ENCODE measurements around the gene NBDY.

NBDY gene

GRCh38 chrX:56795309-56795868, 66.3 kb downstream of the NBDY start:
- TF ChIP-seq POLR2AphosphoS5 (IDR thresholded peaks at IDR 0.05; ENCODE audit: low read depth, low read length) (no peak), SIN3A (IDR thresholded peaks at IDR 0.05; ENCODE audit: borderline replicate concordance, insufficient read depth, low read length) (no peak), FOXP2 (optimal IDR thresholded peaks at IDR 0.05; ENCODE audit: borderline replicate concordance, extremely low read depth, extremely low read length, insufficient read depth) (no peak), TAF1 (IDR thresholded peaks at IDR 0.05; ENCODE audit: borderline replicate concordance, insufficient read depth, low read length) (no peak), REST (IDR thresholded peaks at IDR 0.05; ENCODE audit: insufficient read depth in 1 of 2, low read depth in 2 of 2, low read length in 2 of 2) (no peak)

GRCh38 chrX:56796641-56797395, 67.8 kb downstream of the NBDY start:
- TF ChIP-seq SIN3A (IDR thresholded peaks at IDR 0.05; ENCODE audit: borderline replicate concordance, insufficient read depth, low read length): no peak
- TF ChIP-seq POLR2AphosphoS5 (IDR thresholded peaks at IDR 0.05; ENCODE audit: low read depth, low read length): no peak
- TF ChIP-seq TAF1 (IDR thresholded peaks at IDR 0.05; ENCODE audit: borderline replicate concordance, insufficient read depth, low read length): no peak
- TF ChIP-seq REST (IDR thresholded peaks at IDR 0.05; ENCODE audit: insufficient read depth in 1 of 2, low read depth in 2 of 2, low read length in 2 of 2): no peak

- TF ChIP-seq REST (IDR thresholded peaks at IDR 0.05; ENCODE audit: insufficient read depth in 1 of 2, low read depth in 2 of 2, low read length in 2 of 2) (no peak), SIN3A (IDR thresholded peaks at IDR 0.05; ENCODE audit: borderline replicate concordance, insufficient read depth, low read length) (no peak), POLR2AphosphoS5 (IDR thresholded peaks at IDR 0.05; ENCODE audit: low read depth, low read length) (no peak), FOXP2 (optimal IDR thresholded peaks at IDR 0.05; ENCODE audit: borderline replicate concordance, extremely low read depth, extremely low read length, insufficient read depth) (no peak), TAF1 (IDR thresholded peaks at IDR 0.05; ENCODE audit: borderline replicate concordance, insufficient read depth, low read length) (no peak)
Observed at GRCh38 chrX:56797574-56798338, 68.7 kb downstream of the NBDY start.

GRCh38 chrX:56798339-56798711, 69.3 kb downstream of the NBDY start:
- TF ChIP-seq SIN3A (IDR thresholded peaks at IDR 0.05; ENCODE audit: borderline replicate concordance, insufficient read depth, low read length) (no peak), REST (IDR thresholded peaks at IDR 0.05; ENCODE audit: insufficient read depth in 1 of 2, low read depth in 2 of 2, low read length in 2 of 2) (no peak), FOXP2 (optimal IDR thresholded peaks at IDR 0.05; ENCODE audit: borderline replicate concordance, extremely low read depth, extremely low read length, insufficient read depth) (no peak), TAF1 (IDR thresholded peaks at IDR 0.05; ENCODE audit: borderline replicate concordance, insufficient read depth, low read length) (no peak), POLR2AphosphoS5 (IDR thresholded peaks at IDR 0.05; ENCODE audit: low read depth, low read length) (no peak)
